Medulla oblongata (tissue), 1 donor: ENCODE results near the gene ZFP36L2.
A peak's percentile ranks its signal among the peaks of the same experiment; 100 is the strongest.

Source experiments
- DNase-seq: peaks from one replicate; pipeline ENCODE4 v3.0.0-alpha.2; 2015; ENCODE audit errors: extremely low spot score

Gene ZFP36L2

GRCh38 chr2:43186679-43187374, 39.6 kb downstream of the ZFP36L2 start:
- DNase-seq, result no peak

- no peak for DNase-seq
Measured at GRCh38 chr2:43186321-43186678, 40.1 kb downstream of the ZFP36L2 start.

- DNase-seq, result no peak
Measured at GRCh38 chr2:43185146-43185545, 41.3 kb downstream of the ZFP36L2 start.

GRCh38 chr2:43184339-43184895, 42.0 kb downstream of the ZFP36L2 start:
- no peak for DNase-seq

GRCh38 chr2:43183743-43184142, 42.7 kb downstream of the ZFP36L2 start:
- DNase-seq, result no peak

- no peak for DNase-seq
Measured at GRCh38 chr2:43180897-43181296, 45.5 kb downstream of the ZFP36L2 start.

- DNase-seq, result no peak
Measured at GRCh38 chr2:43179942-43180341, 46.5 kb downstream of the ZFP36L2 start.

- peak; percentile 42 for DNase-seq
Measured at GRCh38 chr2:43178602-43179542, 47.5 kb downstream of the ZFP36L2 start.

GRCh38 chr2:43178055-43178598, 48.3 kb downstream of the ZFP36L2 start:
- no peak for DNase-seq

GRCh38 chr2:43176449-43176848, 50.0 kb downstream of the ZFP36L2 start:
- DNase-seq, result no peak

- no peak for DNase-seq
Measured at GRCh38 chr2:43175876-43176275, 50.5 kb downstream of the ZFP36L2 start.

GRCh38 chr2:43175020-43175441, 51.4 kb downstream of the ZFP36L2 start:
- DNase-seq, result no peak

- DNase-seq, result peak; percentile 82
Measured at GRCh38 chr2:43174368-43174916, 52.0 kb downstream of the ZFP36L2 start.
